Peyer's patch (tissue), 4 donors: Measurements from ENCODE around the gene SFTPD.

Source experiments
- POLR2A ChIP-seq, 2 donors: fragments of 450-650 bp; IDR thresholded peaks; one replicate each; pipeline ENCODE4 v1.5.1; 2017; ENCODE audit warnings: antibody characterized with exemption in 2 of 2, mild to moderate bottlenecking in 2 of 2, moderate library complexity in 2 of 2
- TF ChIP-seq, protein P1 (sequence below), 6 experiments: fragments of 450-650 bp in 4 of 6; fragments of 200-600 bp in 2 of 6; sonication (generic) in 1 of 6; IDR thresholded peaks; one replicate each; pipeline ENCODE4 v1.5.1; 2017 to 2019; ENCODE audit warnings: antibody characterized with exemption in 6 of 6, mild to moderate bottlenecking in 3 of 6, moderate library complexity in 1 of 6

DNA sequence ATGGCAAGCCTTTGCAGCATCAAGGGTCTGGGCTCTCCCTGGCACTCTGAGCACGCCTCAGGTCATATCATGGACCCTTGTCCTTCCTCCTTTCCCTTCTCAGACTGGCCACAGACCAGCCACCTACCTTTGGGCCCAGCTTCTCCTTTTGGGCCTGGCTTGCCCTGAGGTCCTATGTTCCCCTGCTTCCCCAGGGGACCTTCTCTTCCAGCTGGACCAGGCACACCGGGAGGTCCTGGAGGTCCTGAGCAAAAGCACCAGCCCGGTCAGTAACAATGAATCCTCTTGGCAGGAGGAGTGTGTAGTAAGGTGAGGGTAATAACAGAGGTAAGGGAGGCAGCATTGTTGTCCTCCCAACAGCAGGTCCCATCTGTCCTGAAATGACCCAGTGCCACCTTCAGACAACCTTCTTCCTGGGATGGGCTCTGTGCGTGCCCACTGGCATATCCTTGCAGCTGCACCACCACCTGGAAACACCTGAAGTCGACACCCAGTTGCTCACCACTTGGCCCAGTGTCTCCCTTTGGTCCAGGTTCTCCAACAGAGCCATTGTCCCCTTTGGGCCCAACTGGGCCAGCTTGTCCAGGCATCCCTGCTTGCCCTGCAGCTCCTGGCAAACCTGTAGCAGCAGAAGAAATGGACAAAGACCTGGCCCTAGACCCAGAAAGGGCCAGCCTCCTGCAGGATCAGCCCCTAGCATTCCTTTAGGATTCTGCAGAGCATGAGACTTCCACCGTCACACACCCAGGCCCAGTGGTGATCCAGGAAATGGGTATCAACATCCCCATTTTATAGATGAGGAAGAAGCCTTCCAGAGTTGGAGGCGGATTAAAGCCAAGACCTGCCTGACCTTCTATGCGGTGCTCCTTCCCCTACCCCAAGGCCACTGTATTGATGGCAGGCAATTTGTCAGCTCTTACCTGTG, 6.4 kb downstream of the SFTPD start:
- TF ChIP-seq, protein P1, sequence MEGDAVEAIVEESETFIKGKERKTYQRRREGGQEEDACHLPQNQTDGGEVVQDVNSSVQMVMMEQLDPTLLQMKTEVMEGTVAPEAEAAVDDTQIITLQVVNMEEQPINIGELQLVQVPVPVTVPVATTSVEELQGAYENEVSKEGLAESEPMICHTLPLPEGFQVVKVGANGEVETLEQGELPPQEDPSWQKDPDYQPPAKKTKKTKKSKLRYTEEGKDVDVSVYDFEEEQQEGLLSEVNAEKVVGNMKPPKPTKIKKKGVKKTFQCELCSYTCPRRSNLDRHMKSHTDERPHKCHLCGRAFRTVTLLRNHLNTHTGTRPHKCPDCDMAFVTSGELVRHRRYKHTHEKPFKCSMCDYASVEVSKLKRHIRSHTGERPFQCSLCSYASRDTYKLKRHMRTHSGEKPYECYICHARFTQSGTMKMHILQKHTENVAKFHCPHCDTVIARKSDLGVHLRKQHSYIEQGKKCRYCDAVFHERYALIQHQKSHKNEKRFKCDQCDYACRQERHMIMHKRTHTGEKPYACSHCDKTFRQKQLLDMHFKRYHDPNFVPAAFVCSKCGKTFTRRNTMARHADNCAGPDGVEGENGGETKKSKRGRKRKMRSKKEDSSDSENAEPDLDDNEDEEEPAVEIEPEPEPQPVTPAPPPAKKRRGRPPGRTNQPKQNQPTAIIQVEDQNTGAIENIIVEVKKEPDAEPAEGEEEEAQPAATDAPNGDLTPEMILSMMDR (IDR thresholded peaks at IDR 0.05): no peak
- no peak for TF ChIP-seq POLR2A (IDR thresholded peaks at IDR 0.05)
